Heart left ventricle (tissue), 13 donors: ENCODE results near the gene NR1I2.

Experiments
- POLR2A ChIP-seq, 2 donors: fragments of 450-650 bp; IDR thresholded peaks; one replicate each; pipeline ENCODE4 v1.6.1; 2017; ENCODE audit warnings: antibody characterized with exemption in 2 of 2, mild to moderate bottlenecking in 2 of 2, moderate library complexity in 2 of 2
- TF ChIP-seq, protein P1 (sequence below), 12 donors: fragments of 200-600 bp; sonication (generic) in 4 of 12; IDR thresholded peaks; one replicate each; pipeline versions ENCODE4 v1.5.0 to v1.8.0; 2018 to 2022; ENCODE audit warnings: antibody characterized with exemption in 12 of 12, mild to moderate bottlenecking in 5 of 12
- donor health status: ischemic (EF 13 %, LVEDD 7.1; RV severe dilation, severe dysfunction).
- donor health status: DM: no; HTN: yes; CAD: no.
- donor health status: DM: no; HTN: no; CAD: no.
- donor health status: ischemic (EF 25% LVEDD 6.9; RV normal size, moderate dysfunction).
- donor health status: ischemic (EF 25% LVEDD 5.7; RV mildly dilated, moderate dysfunction).
- donor health status: ischemic (EF 35%, LVEDD 5.7; RV mildly dilated, moderate dysfunction).
- donor health status: nonischemic (EF 11% LVEDD 7.7; RV severe dilation, severe dysfunction).
- donor health status: DM: yes; HTN: yes; CAD: no.
- donor health status: PGD.
- donor health status: ischemic (EF 29% LVEDD 5.4; RV normal size, mild dysfunction).
- donor health status: nonischemic (EF 23%, LVEDD 6.1; RV moderate dilation, normal function).

DNA sequence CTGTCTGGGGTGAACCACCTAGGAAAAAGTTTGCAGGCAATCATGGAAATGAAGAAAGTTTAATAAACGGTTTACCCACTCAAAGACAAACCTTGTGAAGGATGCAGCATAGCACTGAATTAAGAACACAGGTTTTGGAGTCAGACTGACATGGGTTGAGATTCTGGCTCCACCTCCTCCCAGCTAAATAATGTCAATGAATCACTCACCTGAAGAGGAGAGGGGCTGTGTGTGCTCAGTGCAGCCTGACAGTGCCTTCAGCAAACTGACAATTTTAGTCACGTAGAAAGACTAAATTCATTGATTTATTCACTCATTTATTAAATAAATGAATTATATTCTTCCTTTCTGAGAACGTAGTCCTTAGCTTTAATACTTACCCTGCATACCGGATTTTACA, 18.9 kb downstream of the NR1I2 start:
- TF ChIP-seq, protein P1, sequence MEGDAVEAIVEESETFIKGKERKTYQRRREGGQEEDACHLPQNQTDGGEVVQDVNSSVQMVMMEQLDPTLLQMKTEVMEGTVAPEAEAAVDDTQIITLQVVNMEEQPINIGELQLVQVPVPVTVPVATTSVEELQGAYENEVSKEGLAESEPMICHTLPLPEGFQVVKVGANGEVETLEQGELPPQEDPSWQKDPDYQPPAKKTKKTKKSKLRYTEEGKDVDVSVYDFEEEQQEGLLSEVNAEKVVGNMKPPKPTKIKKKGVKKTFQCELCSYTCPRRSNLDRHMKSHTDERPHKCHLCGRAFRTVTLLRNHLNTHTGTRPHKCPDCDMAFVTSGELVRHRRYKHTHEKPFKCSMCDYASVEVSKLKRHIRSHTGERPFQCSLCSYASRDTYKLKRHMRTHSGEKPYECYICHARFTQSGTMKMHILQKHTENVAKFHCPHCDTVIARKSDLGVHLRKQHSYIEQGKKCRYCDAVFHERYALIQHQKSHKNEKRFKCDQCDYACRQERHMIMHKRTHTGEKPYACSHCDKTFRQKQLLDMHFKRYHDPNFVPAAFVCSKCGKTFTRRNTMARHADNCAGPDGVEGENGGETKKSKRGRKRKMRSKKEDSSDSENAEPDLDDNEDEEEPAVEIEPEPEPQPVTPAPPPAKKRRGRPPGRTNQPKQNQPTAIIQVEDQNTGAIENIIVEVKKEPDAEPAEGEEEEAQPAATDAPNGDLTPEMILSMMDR (IDR thresholded peaks at IDR 0.05) = no peak
- no peak for TF ChIP-seq POLR2A (IDR thresholded peaks at IDR 0.05)
